GM18520 (cell line): ENCODE data around the gene SLC16A6.
"Not testable (repeated sequence)": the region's sequence is repeated elsewhere in the genome, so short reads cannot be mapped to it uniquely, and the experiment has no call there.

Experiments used
- ATAC-seq: cut with Tn5 transposase; IDR thresholded peaks from one replicate; pipeline ENCODE4 v1.9.1; 2021; ENCODE audit not compliant: unreplicated experiment

The SLC16A6 gene

GRCh38 chr17:68291836-68292688, 1.1 kb upstream of the SLC16A6 start:
- peak; percentile 36 for ATAC-seq

GRCh38 chr17:68290268-68290954, 516 bp downstream of the SLC16A6 start:
- no peak for ATAC-seq

GRCh38 chr17:68289936-68290267, 1.0 kb downstream of the SLC16A6 start:
- ATAC-seq = no peak

GRCh38 chr17:68289473-68289872, 1.5 kb downstream of the SLC16A6 start:
- ATAC-seq = no peak

- ATAC-seq = no peak
These were observed 2.1 kb downstream of the SLC16A6 start for GRCh38 chr17:68288804-68289203.

- no peak for ATAC-seq
These were observed 2.6 kb downstream of the SLC16A6 start for GRCh38 chr17:68288375-68288774.

GRCh38 chr17:68281965-68282364, 9.0 kb downstream of the SLC16A6 start:
- not testable (repeated sequence) for ATAC-seq

GRCh38 chr17:68277807-68278206, 13.1 kb downstream of the SLC16A6 start:
- no peak for ATAC-seq

GRCh38 chr17:68276339-68276738, 14.6 kb downstream of the SLC16A6 start:
- not testable (repeated sequence) for ATAC-seq

- ATAC-seq = no peak
These were observed 17.2 kb downstream of the SLC16A6 start for GRCh38 chr17:68273722-68274121.

GRCh38 chr17:68265833-68266232, 25.1 kb downstream of the SLC16A6 start:
- ATAC-seq = not testable (repeated sequence)

- not testable (repeated sequence) for ATAC-seq
These were observed 27.7 kb downstream of the SLC16A6 start for GRCh38 chr17:68263101-68263681.

GRCh38 chr17:68262467-68262866, 28.5 kb downstream of the SLC16A6 start:
- ATAC-seq = not testable (repeated sequence)

- no peak for ATAC-seq
These were observed 30.7 kb downstream of the SLC16A6 start for GRCh38 chr17:68260051-68260762.

GRCh38 chr17:68259648-68259951, 31.3 kb downstream of the SLC16A6 start:
- ATAC-seq = not testable (repeated sequence)

- ATAC-seq = peak; percentile 82
These were observed 31.9 kb downstream of the SLC16A6 start for GRCh38 chr17:68258890-68259647.

GRCh38 chr17:68257934-68258333, 33.0 kb downstream of the SLC16A6 start:
- no peak for ATAC-seq

GRCh38 chr17:68256701-68257100, 34.2 kb downstream of the SLC16A6 start:
- ATAC-seq = not testable (repeated sequence)

GRCh38 chr17:68255731-68256538, 35.0 kb downstream of the SLC16A6 start:
- no peak for ATAC-seq

- ATAC-seq = no peak
These were observed 35.8 kb downstream of the SLC16A6 start for GRCh38 chr17:68255151-68255550.
